Thoracic aorta (tissue), 2 donors: ENCODE measurements around the gene FOS. TPM values are rescaled to one million over a fixed set of nuclear protein-coding genes. Genes with fewer than 3 reads are reported as not detected.

ENCODE experiments used
- ATAC-seq: fragments of 150-250 bp; one replicate; pipeline ENCODE4 v1.8.0; 2017; ENCODE audit warnings: low read depth; ENCODE audit not compliant: insufficient number of reproducible peaks, low FRiP score
- DNase-seq: peaks from one replicate; pipeline ENCODE4 v3.0.0-alpha.2; 2020; ENCODE audit warnings: low spot score
- H3K27ac ChIP-seq, 2 donors: fragments of 200-600 bp; sonication (generic); 1 replicate in 1 of 2; 2 replicates in 1 of 2; pipeline ENCODE4 v1.5.1; 2016; ENCODE audit warnings: mild to moderate bottlenecking in 2 of 2, moderate library complexity in 2 of 2
- H3K27me3 ChIP-seq: fragments of 200-600 bp; sonication (generic); replicated peaks from 2 replicates; pipeline ENCODE4 v1.6.0; 2016; ENCODE audit warnings: mild to moderate bottlenecking; ENCODE audit not compliant: insufficient read depth
- H3K36me3 ChIP-seq: fragments of 200-600 bp; sonication (generic); one replicate; pipeline ENCODE4 v1.5.1; 2016
- H3K4me1 ChIP-seq, 2 donors: fragments of 200-600 bp; sonication (generic); 1 replicate in 1 of 2; 2 replicates in 1 of 2; pipeline versions ENCODE4 v1.5.1 to v1.6.0; 2016; ENCODE audit warnings: low read depth in 2 of 2, mild to moderate bottlenecking in 1 of 2; ENCODE audit not compliant: control insufficient read depth in 1 of 2
- H3K4me3 ChIP-seq: fragments of 200-600 bp; sonication (generic); 2 replicates; pipeline ENCODE4 v1.5.1; 2016; ENCODE audit warnings: mild to moderate bottlenecking
- H3K9me3 ChIP-seq: fragments of 200-600 bp; sonication (generic); 2 replicates; pipeline ENCODE4 v1.5.1; 2016
- total RNA-seq, 2 donors: library from RNA; depleted of rRNA; stranded (reverse); fragments of >200 nt; gene quantifications; one replicate each; pipeline versions ENCODE4 v1.1.0 to v1.2.3, GENCODE V29; 2016
- TF ChIP-seq, protein P1 (sequence below): fragments of 200-600 bp; sonication (generic); IDR thresholded peaks from one replicate; pipeline ENCODE4 v1.5.1; 2019; ENCODE audit warnings: antibody characterized with exemption

FOS gene
- total RNA-seq, 2 donors from 2014 or later: 358 to 3,038 TPM

DNA sequence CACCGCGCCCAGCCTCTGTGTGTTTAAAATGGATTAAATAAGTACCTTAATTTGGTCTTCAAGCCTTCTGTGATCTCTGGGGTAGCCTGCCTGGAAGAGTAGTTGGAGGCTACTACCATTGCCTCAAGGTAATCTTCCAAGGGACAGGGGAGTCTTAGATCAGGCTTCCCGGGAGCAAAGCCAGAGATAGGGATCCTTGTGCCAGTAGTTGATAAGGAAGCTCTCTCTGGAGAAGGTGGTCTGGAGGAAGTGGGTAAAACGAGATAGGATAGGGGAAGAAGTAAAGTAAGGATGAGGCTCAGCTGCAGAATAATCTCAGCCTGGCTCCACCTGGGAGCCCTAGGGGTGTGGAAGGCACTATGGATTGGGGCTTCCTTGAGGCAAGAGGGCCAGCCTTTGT, 38.5 kb downstream of the FOS start:
- no peaks in the 10 kb centered on the region for H3K9me3 ChIP-seq
- no peak overlapping the region for H3K4me3 ChIP-seq
- no peaks in the 10 kb centered on the region for H3K36me3 ChIP-seq
- ATAC-seq: no peak
- H3K27me3 ChIP-seq: no peaks in the 10 kb centered on the region
- TF ChIP-seq, protein P1, sequence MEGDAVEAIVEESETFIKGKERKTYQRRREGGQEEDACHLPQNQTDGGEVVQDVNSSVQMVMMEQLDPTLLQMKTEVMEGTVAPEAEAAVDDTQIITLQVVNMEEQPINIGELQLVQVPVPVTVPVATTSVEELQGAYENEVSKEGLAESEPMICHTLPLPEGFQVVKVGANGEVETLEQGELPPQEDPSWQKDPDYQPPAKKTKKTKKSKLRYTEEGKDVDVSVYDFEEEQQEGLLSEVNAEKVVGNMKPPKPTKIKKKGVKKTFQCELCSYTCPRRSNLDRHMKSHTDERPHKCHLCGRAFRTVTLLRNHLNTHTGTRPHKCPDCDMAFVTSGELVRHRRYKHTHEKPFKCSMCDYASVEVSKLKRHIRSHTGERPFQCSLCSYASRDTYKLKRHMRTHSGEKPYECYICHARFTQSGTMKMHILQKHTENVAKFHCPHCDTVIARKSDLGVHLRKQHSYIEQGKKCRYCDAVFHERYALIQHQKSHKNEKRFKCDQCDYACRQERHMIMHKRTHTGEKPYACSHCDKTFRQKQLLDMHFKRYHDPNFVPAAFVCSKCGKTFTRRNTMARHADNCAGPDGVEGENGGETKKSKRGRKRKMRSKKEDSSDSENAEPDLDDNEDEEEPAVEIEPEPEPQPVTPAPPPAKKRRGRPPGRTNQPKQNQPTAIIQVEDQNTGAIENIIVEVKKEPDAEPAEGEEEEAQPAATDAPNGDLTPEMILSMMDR: no peak
- H3K4me1 ChIP-seq: peaks cover 0 to 14% of the 10 kb centered on the region in 2 donors
- no peak for DNase-seq
- H3K27ac ChIP-seq: no peak overlapping the region

DNA sequence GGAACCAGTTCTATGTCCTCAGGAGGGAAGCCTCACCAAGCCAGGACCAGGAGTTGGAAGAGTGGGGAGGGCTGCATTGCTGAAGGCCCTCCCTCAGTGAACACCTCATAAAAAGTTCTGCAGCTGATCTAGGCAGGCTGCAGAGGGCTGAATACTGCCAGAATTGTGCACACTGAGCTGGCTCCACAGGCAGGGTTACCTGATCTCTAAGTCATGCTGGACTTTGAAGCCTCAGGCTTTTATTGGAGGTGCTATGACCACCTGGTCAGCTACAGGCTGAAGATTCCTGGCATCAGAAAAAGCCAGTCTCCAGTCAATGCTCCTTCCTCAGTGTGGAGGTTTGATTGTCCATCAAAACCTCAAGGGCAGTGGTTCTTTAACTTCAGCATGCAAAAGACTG, 39.7 kb downstream of the FOS start:
- no peak for DNase-seq
- H3K4me3 ChIP-seq: no peak overlapping the region
- no peaks in the 10 kb centered on the region for H3K27me3 ChIP-seq
- no peaks in the 10 kb centered on the region for H3K36me3 ChIP-seq
- TF ChIP-seq, protein P1: no peak
- no peaks in the 10 kb centered on the region for H3K9me3 ChIP-seq
- H3K27ac ChIP-seq: no peak overlapping the region
- no peak for ATAC-seq
- peaks cover 0 to 12% of the 10 kb centered on the region in 2 donors for H3K4me1 ChIP-seq

DNA sequence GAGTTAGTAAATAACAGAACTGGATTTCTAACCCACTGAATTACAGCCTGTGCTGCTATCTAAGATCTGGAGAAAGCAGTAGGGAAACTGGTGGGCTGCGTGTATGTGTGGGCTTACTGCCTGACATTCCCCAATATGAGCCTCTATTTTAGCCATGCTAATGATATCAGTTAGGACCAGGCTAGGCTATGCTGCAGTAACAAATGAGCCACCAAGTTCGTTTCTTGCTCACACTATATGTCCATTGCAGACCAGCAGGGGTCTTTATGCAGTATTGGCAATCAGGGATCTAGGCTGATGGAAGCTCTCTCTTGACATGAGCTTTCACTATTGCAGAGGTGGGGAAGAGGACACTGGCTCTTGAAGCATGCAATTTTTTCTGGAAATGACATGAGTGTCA, 40.4 kb downstream of the FOS start:
- Histone ChIP-seq H3K27me3 (no peaks in the 10 kb centered on the region), H3K4me3 (no peak overlapping the region), H3K27ac (no peak overlapping the region), H3K9me3 (no peaks in the 10 kb centered on the region), H3K4me1 (peaks cover 0 to 12% of the 10 kb centered on the region in 2 donors), H3K36me3 (no peaks in the 10 kb centered on the region)
- no peak for ATAC-seq
- no peak for DNase-seq
- TF ChIP-seq, protein P1: no peak

GRCh38 chr14:75320196-75320595, 41.6 kb downstream of the FOS start:
- H3K4me3 ChIP-seq: no peak overlapping the region
- H3K9me3 ChIP-seq: no peaks in the 10 kb centered on the region
- DNase-seq (no peak), ATAC-seq (no peak)
- TF ChIP-seq, protein P1: no peak
- H3K4me1 ChIP-seq: peaks cover 0 to 5% of the 10 kb centered on the region in 2 donors
- H3K27me3 ChIP-seq: no peaks in the 10 kb centered on the region
- H3K27ac ChIP-seq: no peak overlapping the region
- H3K36me3 ChIP-seq: no peaks in the 10 kb centered on the region

GRCh38 chr14:75322746-75323145, 44.1 kb downstream of the FOS start:
- no peaks in the 10 kb centered on the region for H3K4me1 ChIP-seq
- TF ChIP-seq, protein P1: no peak
- H3K4me3 ChIP-seq: no peak overlapping the region
- no peaks in the 10 kb centered on the region for H3K9me3 ChIP-seq
- H3K36me3 ChIP-seq: no peaks in the 10 kb centered on the region
- H3K27me3 ChIP-seq: no peaks in the 10 kb centered on the region
- H3K27ac ChIP-seq: no peak overlapping the region
- DNase-seq: no peak
- no peak for ATAC-seq
